Transverse colon (tissue), 3 donors: ENCODE measurements around the gene FCHO2.

Experiments
- EP300 ChIP-seq: sonication (generic); formaldehyde crosslinking; IDR thresholded peaks from one replicate; pipeline ENCODE4 v1.6.1; 2017; ENCODE audit warnings: antibody characterized with exemption, low read depth
- POLR2AphosphoS5 ChIP-seq, 3 donors: sonication (generic); formaldehyde crosslinking; IDR thresholded peaks; one replicate each; pipeline ENCODE4 v1.6.1; 2016; ENCODE audit warnings: antibody characterized with exemption in 3 of 3

DNA sequence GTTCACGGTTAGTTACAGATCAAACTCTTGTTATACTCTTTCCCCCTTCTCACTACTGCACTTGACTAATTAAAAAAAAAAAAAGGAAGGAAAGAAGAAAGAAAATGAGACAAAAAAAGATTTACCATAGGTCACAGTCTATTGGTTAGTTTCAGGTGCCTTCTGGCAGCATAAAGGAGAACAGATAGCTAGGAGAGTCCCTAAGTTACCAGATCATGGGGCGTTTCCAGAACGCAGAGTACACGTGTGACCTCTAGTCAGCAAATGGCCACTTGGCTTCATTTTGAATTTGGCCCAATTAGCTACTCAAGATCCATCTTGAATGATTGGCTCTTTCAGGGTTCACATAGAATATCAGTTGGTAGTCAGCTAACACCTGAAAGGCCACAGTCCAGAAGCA is 144.3 kb downstream of the FCHO2 start:
- TF ChIP-seq POLR2AphosphoS5 (IDR thresholded peaks at IDR 0.05) = no peak
- no peak for TF ChIP-seq EP300
